ENCODE measurements around the gene GPR146. TPM values are rescaled to one million over a fixed set of nuclear protein-coding genes. Genes with fewer than 3 reads are reported as not detected.

GPR146 gene
- total and polyA plus RNA-seq, 2 of the 8 experiments (the other 6 are each of a cell fraction or from before 2014, with no cell fraction given), result 1.8 to 2.7 TPM

- no peak overlapping the region for H3K9ac ChIP-seq (replicated peaks in 1 of 4; ENCODE audit: extremely low read depth in 1 of 4, low read depth in 3 of 4, low read length in 3 of 4)
- no peak overlapping the region for H2BK15ac ChIP-seq (ENCODE audit: low read length)
- no peak overlapping the region; the same call in 1 of the 2 replicates for H4K8ac ChIP-seq (ENCODE audit: extremely low read depth, insufficient read depth, low read length)
- H3K18ac ChIP-seq (ENCODE audit: extremely low read depth, low read length), result no peak overlapping the region
- POLR2A ChIA-PET (ENCODE audit: partially characterized antibody), result no interaction called here
- H3K79me2 ChIP-seq (ENCODE audit: control insufficient read depth in 1 of 2, insufficient read depth in 2 of 2, low read length in 2 of 2), result no peaks in the 10 kb centered on the region; a peak in 1 of 4 replicates
- H4K5ac ChIP-seq (ENCODE audit: insufficient read length, low read depth, low read length), result no peak overlapping the region
- no peaks in the 10 kb centered on the region for H3K36me3 ChIP-seq (ENCODE audit: control insufficient read depth in 2 of 4, insufficient read depth in 4 of 4, low read length in 3 of 4)
- H2BK20ac ChIP-seq (ENCODE audit: low read length), result no peak overlapping the region
- FAIRE-seq (no peak), DNase-seq (ENCODE audit: low read depth in 1 of 2, low spot score in 2 of 2) (no peak)
- CTCF ChIA-PET (ENCODE audit: partially characterized antibody), result interaction anchor here (0.6 to 12.1 kb wide), 9 partner anchors 10 to 148 kb away, joined by 3 to 83 read pairs (median 6); partner anchors contain the start of gene GPER1
- H3K27ac ChIP-seq (ENCODE audit: low read depth, low read length), result no peak overlapping the region
- 92% methylated on average over 27 of the region's 27 CpGs; no CpG with 5 or more reads in 1 of the 2 experiments for WGBS, 2 experiments (ENCODE audit: extremely low coverage in 1 of 2, insufficient coverage in 1 of 2, insufficient read length in 1 of 2, insufficient replicate concordance in 2 of 2, low coverage in 1 of 2, low lambda C conversion rate in 2 of 2, missing lambda C conversion rate in 1 of 2)
- H4K20me1 ChIP-seq (replicated peaks in 1 of 2; ENCODE audit: control insufficient read depth in 1 of 2, insufficient read depth in 2 of 2, low read length in 2 of 2), result peaks cover 3 to 8% of the 10 kb centered on the region in 2 experiments
- H3K27me3 ChIP-seq (replicated peaks in 1 of 4; ENCODE audit: control insufficient read depth in 3 of 4, extremely low read depth in 1 of 4, insufficient read depth in 3 of 4, low read length in 3 of 4), result no peaks in the 10 kb centered on the region
- H3K4ac ChIP-seq (replicated peaks; ENCODE audit: insufficient read length, low read depth, low read length), result no peak overlapping the region
- no peak overlapping the region for H2BK5ac ChIP-seq (ENCODE audit: low read depth, low read length)
- H3K79me1 ChIP-seq (ENCODE audit: low read depth, low read length), result peaks cover 4% of the 10 kb centered on the region; the same call in 1 of the 2 replicates
- no peak overlapping the region for H3K4me2 ChIP-seq (ENCODE audit: insufficient read depth in 1 of 2, low read depth in 2 of 2, low read length in 2 of 2)
- H3K14ac ChIP-seq (ENCODE audit: insufficient read length), result no peak overlapping the region
- H3K4me1 ChIP-seq (replicated peaks in 1 of 4; ENCODE audit: control insufficient read depth in 3 of 4, insufficient read depth in 4 of 4, low read length in 3 of 4), result no peaks in the 10 kb centered on the region; a peak in 2 of 7 replicates
- no peak overlapping the region for H2AK5ac ChIP-seq (ENCODE audit: low read depth, low read length)
- H3K56ac ChIP-seq (replicated peaks; ENCODE audit: insufficient read length, low read depth, low read length), result no peak overlapping the region
- no peak overlapping the region for H2BK12ac ChIP-seq (ENCODE audit: low read depth, low read length)
- no peak overlapping the region for H2BK120ac ChIP-seq (replicated peaks; ENCODE audit: low read depth, low read length)
- H3K9me3 ChIP-seq (ENCODE audit: insufficient read depth in 2 of 2, low read depth in 1 of 2, low read length in 1 of 2), result no peaks in the 10 kb centered on the region
- no peak overlapping the region for H3K23ac ChIP-seq (ENCODE audit: insufficient read length)
- no peak overlapping the region for H3K4me3 ChIP-seq (ENCODE audit: extremely low read depth in 1 of 4, insufficient read depth in 2 of 4, low read depth in 3 of 4, low read length in 4 of 4)
- H3K23me2 ChIP-seq (ENCODE audit: low read depth, low read length), result no peaks in the 10 kb centered on the region
- H2AFZ ChIP-seq (ENCODE audit: low read length), result no peak overlapping the region
- no peak overlapping the region for H4K91ac ChIP-seq (replicated peaks; ENCODE audit: insufficient read length, low read length)
- TF ChIP-seq RXRA (IDR thresholded peaks at IDR 0.05; ENCODE audit: insufficient read depth, low read depth, low read length) (no peak), KDM1A (IDR thresholded peaks at IDR 0.05; ENCODE audit: borderline replicate concordance, low read length) (no peak), RNF2 (IDR thresholded peaks at IDR 0.05; ENCODE audit: borderline replicate concordance, low read depth, low read length, missing control alignments, poor library complexity, severe bottlenecking) (no peak), BRCA1 (IDR thresholded peaks at IDR 0.05; ENCODE audit: low read depth, low read length) (no peak), CBX8 (IDR thresholded peaks at IDR 0.05; ENCODE audit: borderline replicate concordance, low read depth, low read length) (no peak), CBX5 (IDR thresholded peaks at IDR 0.05; ENCODE audit: low read depth, low read length) (no peak), CTBP2 (IDR thresholded peaks at IDR 0.05; ENCODE audit: borderline replicate concordance, insufficient read depth, insufficient read length, low read length) (no peak), TBP (IDR thresholded peaks at IDR 0.05; ENCODE audit: low read depth, low read length) (no peak), KDM5A (IDR thresholded peaks at IDR 0.05; ENCODE audit: low read length) (no peak; the same call in 1 of the 2 replicates), SP1 (IDR thresholded peaks at IDR 0.05; ENCODE audit: low read depth, low read length) (no peak), EGR1 (IDR thresholded peaks at IDR 0.05; ENCODE audit: borderline replicate concordance, low read depth, low read length) (no peak)
Measured at GRCh38 chr7:1076184-1077072, 32.1 kb downstream of the GPR146 start.

Measured in H1 (cell line).